GM13976 (cell line): ENCODE measurements around the gene THSD8.

Source experiments
- DNase-seq: peaks from one replicate; pipeline ENCODE4 v3.0.0; 2012; ENCODE audit warnings: low spot score
- CTCF ChIP-seq: IDR thresholded peaks from 2 replicates; pipeline ENCODE4 v1.5.1; 2012; ENCODE audit warnings: borderline replicate concordance, mild to moderate bottlenecking; ENCODE audit not compliant: insufficient read depth; ENCODE audit errors: extremely low read depth, missing control alignments, control extremely low read depth
- in situ Hi-C: fragments of 300-500 bp; cut with MboI; formaldehyde crosslinking; loops from one replicate; pipeline ENCODE4 v1.12.0; 2022; ENCODE audit warnings: low sequenced_read_pairs, mixed read lengths, inconsistent platforms; ENCODE audit not compliant: unreplicated experiment

Gene THSD8

GRCh38 chr19:12838182-12838885, 36.5 kb downstream of the THSD8 start, which contains the start of gene MAST1:
MAST1 (plus strand) TSS chr19:12838515; CDS start chr19:12838573, 58 bp downstream.
- DNase-seq: peak; percentile 91
- peak; percentile 83 for TF ChIP-seq CTCF
- in situ Hi-C loops: no loop called here

- no peak for TF ChIP-seq CTCF
- DNase-seq: no peak
- in situ Hi-C loops: no loop called here
These were observed 37.3 kb downstream of the THSD8 start for GRCh38 chr19:12838886-12839756.

GRCh38 chr19:12840091-12841079, 38.5 kb downstream of the THSD8 start:
- in situ Hi-C loops: no loop called here
- DNase-seq: peak; percentile 76
- no peak for TF ChIP-seq CTCF

GRCh38 chr19:12841094-12841493, 39.2 kb downstream of the THSD8 start:
- DNase-seq: no peak
- no peak for TF ChIP-seq CTCF
- in situ Hi-C loops: no loop called here

- in situ Hi-C loops: no loop called here
These were observed 40.6 kb downstream of the THSD8 start for GRCh38 chr19:12842511-12842910.

More at GRCh38 chr19:12842511-12842910, 40.6 kb downstream of the THSD8 start:
- no peak for DNase-seq
- no peak for TF ChIP-seq CTCF
